IPS-18a (cell line): ENCODE data around the gene MSI1.

ENCODE experiments used
- H3K27ac ChIP-seq: one replicate; pipeline ENCODE4 v1.5.1; 2013; ENCODE audit warnings: low read length
- H3K27me3 ChIP-seq: one replicate; pipeline ENCODE4 v1.6.1; 2013; ENCODE audit warnings: mild to moderate bottlenecking, low read length; ENCODE audit not compliant: control insufficient read depth, insufficient read depth
- H3K36me3 ChIP-seq: one replicate; pipeline ENCODE4 v1.6.1; 2013; ENCODE audit warnings: low read depth, low read length; ENCODE audit not compliant: control insufficient read depth
- H3K4me1 ChIP-seq: one replicate; pipeline ENCODE4 v1.6.1; 2013; ENCODE audit warnings: low read depth, low read length; ENCODE audit not compliant: control insufficient read depth
- H3K4me3 ChIP-seq: one replicate; pipeline ENCODE4 v1.5.1; 2013; ENCODE audit warnings: low read length
- H3K9ac ChIP-seq: one replicate; pipeline ENCODE4 v1.6.1; 2013; ENCODE audit warnings: mild to moderate bottlenecking, low read length, moderate library complexity
- H3K9me3 ChIP-seq: one replicate; pipeline ENCODE4 v1.6.1; 2013; ENCODE audit warnings: low read depth, low read length; ENCODE audit not compliant: control insufficient read depth

MSI1 gene

GRCh38 chr12:120363274-120363855 is 5.6 kb downstream of the MSI1 start:
- H3K4me1 ChIP-seq: peaks cover 53% of the 10 kb centered on the region

GRCh38 chr12:120362516-120363273 is 6.3 kb downstream of the MSI1 start:
- Histone ChIP-seq H3K36me3 (peaks cover 28% of the 10 kb centered on the region), H3K27me3 (no peaks in the 10 kb centered on the region), H3K9ac (peak overlapping the region; percentile 58), H3K4me1 (peaks cover 53% of the 10 kb centered on the region), H3K4me3 (peak overlapping the region; percentile 28), H3K27ac (peak overlapping the region; percentile 21), H3K9me3 (no peaks in the 10 kb centered on the region)

More at GRCh38 chr12:120363274-120363855, 5.6 kb downstream of the MSI1 start:
- Histone ChIP-seq H3K9me3 (no peaks in the 10 kb centered on the region), H3K4me3 (no peak overlapping the region), H3K27me3 (no peaks in the 10 kb centered on the region), H3K9ac (no peak overlapping the region), H3K27ac (no peak overlapping the region), H3K36me3 (peaks cover 22% of the 10 kb centered on the region)

GRCh38 chr12:120361506-120362208 is 7.3 kb downstream of the MSI1 start:
- H3K27ac ChIP-seq: peak overlapping the region; percentile 86
- H3K9me3 ChIP-seq: no peaks in the 10 kb centered on the region
- peak overlapping the region; percentile 58 for H3K9ac ChIP-seq
- H3K36me3 ChIP-seq: peaks cover 37% of the 10 kb centered on the region
- no peaks in the 10 kb centered on the region for H3K27me3 ChIP-seq
- peak overlapping the region; percentile 52 for H3K4me3 ChIP-seq
- peaks cover 44% of the 10 kb centered on the region for H3K4me1 ChIP-seq

- H3K36me3 ChIP-seq: peaks cover 37% of the 10 kb centered on the region
These were observed 9.8 kb downstream of the MSI1 start for GRCh38 chr12:120359128-120359527.

GRCh38 chr12:120358412-120359100 is 10.4 kb downstream of the MSI1 start:
- Histone ChIP-seq H3K9ac (no peak overlapping the region), H3K27me3 (no peaks in the 10 kb centered on the region), H3K4me3 (no peak overlapping the region), H3K36me3 (peaks cover 38% of the 10 kb centered on the region), H3K4me1 (peaks cover 38% of the 10 kb centered on the region), H3K9me3 (no peaks in the 10 kb centered on the region), H3K27ac (no peak overlapping the region)

More at GRCh38 chr12:120359128-120359527, 9.8 kb downstream of the MSI1 start:
- Histone ChIP-seq H3K27me3 (no peaks in the 10 kb centered on the region), H3K27ac (no peak overlapping the region), H3K4me3 (no peak overlapping the region), H3K9me3 (no peaks in the 10 kb centered on the region), H3K4me1 (peaks cover 43% of the 10 kb centered on the region), H3K9ac (no peak overlapping the region)

- Histone ChIP-seq H3K36me3 (peaks cover 50% of the 10 kb centered on the region), H3K27ac (no peak overlapping the region)
These were observed 11.9 kb downstream of the MSI1 start for GRCh38 chr12:120357104-120357503.

GRCh38 chr12:120356567-120357030 is 12.4 kb downstream of the MSI1 start:
- no peak overlapping the region for H3K9ac ChIP-seq
- no peak overlapping the region for H3K4me3 ChIP-seq
- no peaks in the 10 kb centered on the region for H3K9me3 ChIP-seq
- no peak overlapping the region for H3K27ac ChIP-seq
- H3K27me3 ChIP-seq: no peaks in the 10 kb centered on the region
- peaks cover 52% of the 10 kb centered on the region for H3K36me3 ChIP-seq
- H3K4me1 ChIP-seq: peaks cover 21% of the 10 kb centered on the region

More at GRCh38 chr12:120357104-120357503, 11.9 kb downstream of the MSI1 start:
- Histone ChIP-seq H3K9me3 (no peaks in the 10 kb centered on the region), H3K4me1 (peaks cover 24% of the 10 kb centered on the region), H3K4me3 (no peak overlapping the region), H3K27me3 (no peaks in the 10 kb centered on the region), H3K9ac (no peak overlapping the region)

GRCh38 chr12:120353556-120354317 is 15.2 kb downstream of the MSI1 start:
- Histone ChIP-seq H3K4me3 (no peak overlapping the region), H3K27me3 (no peaks in the 10 kb centered on the region), H3K4me1 (peaks cover under 1% of the 10 kb centered on the region), H3K9me3 (no peaks in the 10 kb centered on the region), H3K9ac (no peak overlapping the region), H3K36me3 (peaks cover 65% of the 10 kb centered on the region), H3K27ac (no peak overlapping the region)

- Histone ChIP-seq H3K36me3 (peaks cover 65% of the 10 kb centered on the region), H3K9ac (no peak overlapping the region)
These were observed 15.8 kb downstream of the MSI1 start for GRCh38 chr12:120353136-120353535.

GRCh38 chr12:120352117-120352516 is 16.8 kb downstream of the MSI1 start:
- Histone ChIP-seq H3K4me3 (no peak overlapping the region), H3K9ac (no peak overlapping the region), H3K4me1 (no peaks in the 10 kb centered on the region), H3K27ac (no peak overlapping the region), H3K36me3 (peaks cover 65% of the 10 kb centered on the region), H3K27me3 (no peaks in the 10 kb centered on the region), H3K9me3 (no peaks in the 10 kb centered on the region)

More at GRCh38 chr12:120353136-120353535, 15.8 kb downstream of the MSI1 start:
- Histone ChIP-seq H3K27ac (no peak overlapping the region), H3K4me3 (no peak overlapping the region), H3K9me3 (no peaks in the 10 kb centered on the region), H3K4me1 (no peaks in the 10 kb centered on the region), H3K27me3 (no peaks in the 10 kb centered on the region)
